CD4-positive, alpha-beta T cell treated with Interferon alpha-2 for 1 hour (primary cell): ENCODE measurements around the gene SELENOT.
"Not testable (repeated sequence)": the region's sequence is repeated elsewhere in the genome, so short reads cannot be mapped to it uniquely, and the experiment has no call there.

Experiments used
- DNase-seq, 2 donors: peaks; one replicate each; pipeline ENCODE4 v3.0.0-alpha.2; 2020 to 2022

The SELENOT gene, protein sequence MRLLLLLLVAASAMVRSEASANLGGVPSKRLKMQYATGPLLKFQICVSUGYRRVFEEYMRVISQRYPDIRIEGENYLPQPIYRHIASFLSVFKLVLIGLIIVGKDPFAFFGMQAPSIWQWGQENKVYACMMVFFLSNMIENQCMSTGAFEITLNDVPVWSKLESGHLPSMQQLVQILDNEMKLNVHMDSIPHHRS

DNA sequence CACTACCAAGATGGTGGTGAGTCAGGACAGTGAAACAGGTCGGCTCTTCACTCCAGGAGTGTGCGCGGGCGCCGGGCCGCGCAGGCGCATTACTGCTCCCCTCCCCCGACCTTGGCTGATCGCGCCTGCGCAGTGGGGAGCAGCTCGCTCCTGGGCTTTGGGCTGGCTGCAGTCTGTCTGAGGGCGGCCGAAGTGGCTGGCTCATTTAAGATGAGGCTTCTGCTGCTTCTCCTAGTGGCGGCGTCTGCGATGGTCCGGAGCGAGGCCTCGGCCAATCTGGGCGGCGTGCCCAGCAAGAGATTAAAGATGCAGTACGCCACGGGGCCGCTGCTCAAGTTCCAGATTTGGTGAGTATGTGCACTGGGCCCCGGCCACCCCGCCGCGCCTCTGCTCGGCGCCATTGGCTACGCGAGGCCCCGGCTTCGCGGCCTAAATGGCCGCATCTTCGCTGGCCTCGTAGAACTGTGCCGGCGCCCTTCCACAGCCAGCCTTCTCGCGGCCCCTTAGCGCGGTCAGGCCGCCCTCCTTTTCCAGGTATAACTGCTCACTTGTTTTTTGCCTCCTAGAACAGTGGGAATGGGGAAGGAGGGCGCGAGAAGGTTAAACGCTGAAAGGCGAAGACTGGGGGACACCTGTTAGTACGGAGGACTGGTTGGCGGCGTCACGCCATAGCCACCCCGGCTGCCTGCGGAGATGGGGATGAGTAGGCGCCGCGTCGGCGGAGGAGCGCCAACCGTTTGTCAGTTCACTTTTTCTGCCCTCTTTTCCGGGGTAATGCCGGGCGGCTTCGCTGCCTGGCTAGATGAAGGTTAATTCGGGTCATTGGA is at the start of gene SELENOT:
Gene SELENOT (plus strand): TSS at position 169 of the 827 bp plus-strand sequence. CDS start 42 bp downstream, at position 211.
- peak; percentile 95 to 96 for DNase-seq

- no peak for DNase-seq
Measured at GRCh38 chr3:150555859-150556436, 47.2 kb upstream of the SELENOT start.

DNA sequence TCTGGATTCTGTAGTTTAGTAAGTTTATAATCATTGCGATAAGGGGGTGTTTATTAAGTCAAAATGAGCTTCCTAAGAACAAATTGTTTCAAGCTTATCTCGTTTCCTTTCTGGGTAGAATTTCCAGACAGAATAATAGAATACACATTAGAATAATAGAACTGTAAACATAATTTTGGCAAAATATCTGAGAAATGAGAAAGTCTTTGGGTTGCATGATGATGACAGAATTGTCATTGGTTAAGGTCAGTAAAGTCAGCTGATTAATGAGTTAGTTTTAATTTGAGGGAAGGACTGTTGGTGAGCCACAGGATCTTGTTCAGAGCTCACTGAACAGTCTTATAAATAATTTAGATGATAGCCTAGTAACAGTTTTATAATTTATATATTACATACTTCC is 46.3 kb upstream of the SELENOT start:
- no peak for DNase-seq

- DNase-seq: no peak
Measured at GRCh38 chr3:150557725-150558124, 45.4 kb upstream of the SELENOT start.

- DNase-seq: no peak
Measured at GRCh38 chr3:150564243-150564642, 38.9 kb upstream of the SELENOT start.

DNA sequence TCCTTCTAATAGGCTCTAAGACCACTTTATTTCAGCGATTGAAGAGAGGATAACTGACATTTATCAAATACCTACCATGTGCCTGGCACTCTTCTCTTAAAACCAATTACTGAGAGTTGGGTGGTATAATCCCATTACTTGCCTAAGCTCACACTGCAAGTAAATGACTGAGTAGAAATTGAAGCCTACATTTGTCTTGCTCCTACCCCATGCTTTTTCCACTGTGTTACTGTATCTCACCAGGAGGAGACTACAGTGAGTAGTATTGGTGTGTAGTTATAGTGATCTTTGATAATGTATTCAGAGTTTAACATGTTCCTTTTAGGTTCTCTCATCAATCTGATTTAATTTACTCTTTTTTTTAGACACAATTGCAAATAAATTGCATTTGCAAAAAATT is 35.8 kb upstream of the SELENOT start:
- no peak for DNase-seq

DNA sequence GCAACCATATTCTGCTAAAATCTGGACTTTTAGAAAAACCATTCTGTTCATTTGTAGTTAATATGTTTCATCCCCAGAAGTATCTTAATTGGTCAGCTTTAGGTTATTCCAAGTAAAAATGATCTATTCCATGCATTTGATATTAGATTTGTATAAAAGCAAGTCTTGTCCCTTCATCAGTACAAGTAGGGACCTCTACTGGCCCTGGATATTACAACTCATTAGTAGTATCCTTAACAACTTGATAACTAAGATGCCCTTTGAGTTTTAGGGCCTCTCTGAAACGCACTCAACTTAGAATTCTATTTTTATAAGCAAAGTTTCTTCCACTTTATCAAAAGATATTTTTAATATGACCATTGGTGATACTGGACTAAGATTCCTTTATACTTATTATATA is 25.3 kb upstream of the SELENOT start:
- DNase-seq: no peak

DNA sequence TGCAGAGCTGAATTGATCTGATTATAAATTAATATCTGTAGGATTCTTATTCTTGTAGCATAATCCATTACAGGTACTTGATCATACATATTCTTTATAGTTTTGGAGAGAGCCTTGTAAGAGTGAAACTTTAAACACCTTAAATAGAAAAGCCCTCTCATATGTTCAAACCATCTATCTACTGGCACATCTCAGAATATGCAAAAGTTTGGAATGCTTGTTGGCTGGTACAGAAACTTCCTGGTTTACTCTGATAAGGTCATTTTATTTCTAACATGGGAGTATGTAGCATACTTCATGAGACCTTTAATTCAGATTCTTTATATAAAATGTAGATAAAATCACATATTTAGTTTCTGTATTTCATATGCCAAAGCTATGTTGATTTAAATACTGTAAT is 21.9 kb upstream of the SELENOT start:
- no peak for DNase-seq

DNA sequence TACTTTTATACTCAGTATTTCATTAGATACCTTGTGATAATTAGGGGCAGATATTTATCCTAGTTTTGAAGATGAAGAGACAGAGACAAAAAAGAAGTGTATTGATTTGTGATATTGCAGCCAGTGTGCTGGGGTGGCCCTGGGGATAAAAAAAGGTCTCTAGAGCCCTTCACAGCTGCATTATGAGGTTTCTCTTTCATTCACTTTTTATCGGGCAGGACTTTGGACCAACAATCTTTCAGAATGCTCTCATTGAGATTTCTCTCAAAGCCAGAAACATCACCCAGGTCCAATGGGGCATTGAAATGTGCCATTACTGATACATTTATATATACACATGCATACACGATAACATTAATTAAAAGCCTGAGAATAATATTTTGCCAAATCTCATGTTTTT is 20.5 kb upstream of the SELENOT start:
- DNase-seq: no peak

- no peak for DNase-seq
Measured at GRCh38 chr3:150583028-150583427, 20.1 kb upstream of the SELENOT start.

- DNase-seq: no peak
Measured at GRCh38 chr3:150588027-150588830, 14.9 kb upstream of the SELENOT start.

GRCh38 chr3:150589759-150590158 is 13.4 kb upstream of the SELENOT start:
- no peak for DNase-seq

- no peak for DNase-seq
Measured at GRCh38 chr3:150594150-150594549, 9.0 kb upstream of the SELENOT start.

DNA sequence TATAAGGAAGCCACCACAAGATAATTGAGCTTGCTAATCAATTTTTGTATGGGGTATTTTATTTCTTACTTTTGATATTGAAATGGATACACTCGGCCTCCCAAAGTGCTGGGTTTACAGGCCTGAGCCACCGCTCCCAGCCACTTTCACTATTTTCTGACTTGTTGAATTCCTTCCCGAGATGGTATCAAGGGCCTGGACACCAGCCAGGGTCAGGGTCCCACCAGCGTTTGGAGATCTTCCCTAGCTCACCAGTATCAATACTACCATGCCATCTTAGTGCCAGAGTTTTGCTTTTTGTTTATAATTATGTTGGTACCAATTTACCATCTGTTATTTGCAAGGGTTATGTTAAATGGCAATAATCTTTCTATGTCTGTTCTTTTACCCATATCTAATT is 5.5 kb upstream of the SELENOT start:
- DNase-seq: no peak

- peak in 1 of 2 donors; percentile 50 for DNase-seq
Measured at GRCh38 chr3:150599611-150600297, 3.4 kb upstream of the SELENOT start.

DNA sequence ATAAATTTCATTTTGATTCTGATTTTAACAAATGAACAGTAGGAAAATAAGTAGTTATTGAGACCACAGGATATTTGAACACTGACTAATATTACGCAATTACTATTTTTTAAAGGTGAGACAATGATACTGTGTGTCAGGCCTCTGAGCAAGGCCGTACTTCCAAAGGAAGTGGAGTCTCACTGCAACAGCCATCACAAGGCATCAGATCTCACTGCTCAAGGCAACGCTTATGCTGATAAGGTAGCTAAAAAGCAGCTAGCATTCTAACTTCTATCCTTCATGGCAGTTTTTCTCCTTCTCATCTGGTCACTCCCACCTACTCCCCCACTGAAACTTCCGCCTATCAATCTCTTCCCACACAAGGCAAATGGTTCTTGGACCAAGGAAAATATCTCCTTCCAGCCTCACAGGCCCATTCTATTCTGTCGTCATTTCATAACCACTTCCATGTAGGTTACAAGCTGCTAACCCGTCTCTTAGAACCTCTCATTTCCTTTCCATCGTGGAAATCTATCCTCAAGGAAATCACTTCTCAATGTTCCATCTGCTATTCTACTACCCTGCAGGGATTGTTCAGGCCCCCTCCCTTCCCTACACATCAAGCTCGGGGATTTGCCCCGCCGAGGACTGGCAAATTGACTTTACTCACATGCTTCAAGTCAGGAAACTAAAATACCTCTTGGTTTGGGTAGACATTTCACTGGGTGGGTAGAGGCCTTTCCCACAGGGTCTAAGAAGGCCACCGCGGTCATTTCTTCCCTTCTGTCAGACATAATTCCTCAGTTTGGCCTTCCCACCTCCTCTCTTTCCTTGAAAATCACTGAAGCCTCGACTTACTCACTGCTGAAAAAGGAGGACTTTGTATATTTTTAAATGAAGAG is 2.2 kb upstream of the SELENOT start:
- DNase-seq: not testable (repeated sequence)

- no peak for DNase-seq
Measured at GRCh38 chr3:150602426-150603152, 532 bp upstream of the SELENOT start.

DNA sequence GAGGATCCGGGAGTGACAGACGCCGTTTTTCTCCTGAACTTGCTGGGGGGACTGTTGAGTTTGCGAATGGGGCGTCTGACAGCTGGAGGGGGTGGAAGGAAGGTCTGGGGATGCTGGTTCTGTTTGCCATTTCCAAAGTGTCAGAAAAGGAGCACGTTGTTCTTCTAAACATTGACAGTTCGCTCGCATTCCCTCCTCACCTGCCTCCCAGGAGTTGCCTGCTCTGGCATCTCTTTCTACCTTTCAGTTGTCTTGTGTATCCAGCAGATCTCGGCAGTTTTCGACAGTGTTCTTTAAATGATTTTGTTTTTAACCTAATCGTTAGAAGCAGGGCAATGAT is 829 bp downstream of the SELENOT start:
- no peak for DNase-seq

- DNase-seq: peak; percentile 27 to 33
Measured at GRCh38 chr3:150605998-150606641, 3.0 kb downstream of the SELENOT start.

DNA sequence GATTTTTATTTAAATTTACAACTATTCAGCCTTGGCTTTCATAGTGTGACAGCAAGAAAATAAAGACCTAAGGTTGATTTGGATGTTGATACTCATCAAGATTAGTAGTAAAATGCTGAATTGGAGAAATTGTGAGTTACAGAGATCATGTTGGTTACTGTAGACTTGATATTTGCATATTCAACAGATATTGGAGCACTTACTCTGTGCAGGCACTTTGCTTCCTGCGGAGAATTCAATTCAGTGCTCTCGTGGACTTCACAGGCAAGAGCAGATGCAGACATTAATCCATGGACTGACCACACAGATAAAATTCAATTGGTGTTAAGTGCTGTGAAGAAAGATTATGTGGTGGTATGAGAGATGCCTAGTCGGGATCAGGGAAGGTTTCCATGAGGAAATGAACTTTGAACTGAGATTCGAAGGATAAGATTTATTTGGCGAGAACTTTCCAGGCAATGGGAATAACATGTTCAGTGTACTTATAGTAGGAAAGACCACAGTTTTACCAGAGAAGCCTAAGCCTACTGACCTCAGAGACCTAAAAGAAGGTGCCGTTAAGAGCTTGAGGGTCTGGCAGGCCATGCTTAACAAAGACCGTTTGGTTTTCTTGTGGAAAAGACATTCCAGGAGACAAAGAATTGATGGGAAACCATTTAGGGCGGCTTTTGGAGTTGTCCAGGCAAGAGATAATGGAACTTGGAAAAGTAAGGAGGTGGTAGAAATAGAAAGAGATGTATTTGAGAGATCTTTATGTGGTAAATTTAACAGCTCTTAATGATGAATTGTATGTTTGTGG is 4.3 kb downstream of the SELENOT start:
- no peak for DNase-seq
